HG02763 (cell line): ENCODE data around the gene BARHL1.

Experiments used
- ATAC-seq: cut with Tn5 transposase; IDR thresholded peaks from one replicate; pipeline ENCODE4 v1.9.1; 2021; ENCODE audit warnings: mild to moderate bottlenecking, moderate library complexity; ENCODE audit not compliant: unreplicated experiment

The BARHL1 gene

DNA sequence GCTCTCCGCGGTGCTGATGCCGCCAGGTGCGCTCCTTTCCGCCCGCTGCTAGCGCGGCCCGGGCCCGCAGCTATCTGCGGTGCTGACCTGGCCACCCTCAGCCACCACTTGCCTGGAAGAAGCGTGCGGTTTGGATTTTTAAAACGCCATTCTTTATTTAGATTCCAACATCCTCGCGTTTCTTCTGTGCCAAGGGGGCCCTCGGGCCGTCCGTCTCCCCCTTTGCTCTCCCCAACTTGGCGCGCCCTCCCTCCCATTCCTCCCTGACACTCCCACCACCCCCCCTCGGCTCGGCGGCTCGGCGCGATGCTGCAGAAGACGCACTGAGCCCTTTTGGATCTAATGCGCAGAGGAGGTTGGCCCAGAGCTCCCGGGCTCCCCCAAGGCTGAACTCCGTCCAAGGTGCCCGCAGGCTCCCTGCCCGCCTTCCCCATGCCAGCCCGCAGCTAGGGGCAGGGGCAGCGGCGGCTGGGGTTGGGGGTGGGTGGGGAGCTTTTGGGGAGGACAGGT lies at the start of gene BARHL1:
Gene BARHL1, plus strand, starts transcription at position 331 of the 510 bp plus-strand sequence. CDS start 192 bp downstream, outside the sequence.
- no peak for ATAC-seq

GRCh38 chr9:132534832-132535231 lies 47.6 kb upstream of the BARHL1 start:
- ATAC-seq, result no peak

DNA sequence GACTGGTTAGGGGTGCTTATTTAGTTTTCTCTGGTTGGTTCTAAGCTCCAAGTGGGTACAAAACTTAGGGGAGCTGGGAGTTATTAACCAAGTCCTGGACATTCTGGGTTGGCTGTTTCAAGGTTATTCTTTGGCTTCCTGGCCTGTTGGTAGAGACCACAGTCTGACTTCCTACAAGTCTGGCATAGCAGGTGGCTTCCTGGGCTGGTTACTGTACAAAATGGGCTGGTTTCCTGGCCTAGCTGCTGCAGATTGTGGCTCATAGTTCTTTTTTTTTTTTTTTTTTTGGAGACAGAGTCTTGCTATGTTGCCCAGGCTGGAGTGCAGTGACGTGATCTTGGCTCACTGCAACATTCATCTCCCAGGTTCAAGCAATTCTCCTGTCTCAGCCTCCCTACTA lies 46.3 kb upstream of the BARHL1 start:
- no peak for ATAC-seq

GRCh38 chr9:132537352-132537751 lies 45.1 kb upstream of the BARHL1 start:
- no peak for ATAC-seq

DNA sequence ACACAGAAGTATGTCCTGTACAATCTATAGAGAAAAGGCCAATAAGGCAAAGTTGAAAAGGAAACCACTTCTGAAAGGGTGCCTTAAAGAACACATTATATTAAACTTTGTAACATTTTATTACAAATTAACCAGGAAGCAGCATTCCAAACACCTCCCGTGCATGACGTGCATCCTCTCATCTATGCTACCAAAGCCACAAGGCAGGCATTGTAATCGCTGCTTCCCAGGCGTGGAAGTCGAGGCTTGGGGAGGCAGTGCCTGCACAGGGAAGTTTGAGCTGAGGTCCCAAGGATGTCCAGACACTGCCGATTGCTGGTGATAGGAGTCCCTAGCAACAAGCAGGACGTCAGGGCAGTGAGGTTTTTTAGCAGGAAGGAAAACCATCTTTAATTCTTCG lies 44.3 kb upstream of the BARHL1 start:
- no peak for ATAC-seq

DNA sequence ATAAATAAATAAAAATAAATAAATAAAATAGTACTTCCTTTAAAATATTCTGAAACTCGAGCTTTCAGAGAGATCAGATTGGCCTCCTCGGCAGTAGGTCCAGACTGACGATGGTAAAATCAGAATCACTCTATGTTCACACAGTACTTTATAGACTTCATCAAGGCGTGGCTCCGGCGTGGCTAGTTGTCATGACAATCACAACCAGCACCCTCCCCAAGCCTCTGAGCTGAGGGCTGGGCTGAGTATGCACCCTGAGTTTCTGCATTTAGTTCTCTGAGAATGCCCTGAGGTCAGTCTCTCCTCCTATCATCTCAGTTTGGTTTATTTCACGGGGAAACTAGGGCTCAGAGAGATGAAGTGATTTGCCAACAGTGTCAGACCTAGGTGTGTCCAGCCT lies 43.3 kb upstream of the BARHL1 start:
- ATAC-seq, result no peak

DNA sequence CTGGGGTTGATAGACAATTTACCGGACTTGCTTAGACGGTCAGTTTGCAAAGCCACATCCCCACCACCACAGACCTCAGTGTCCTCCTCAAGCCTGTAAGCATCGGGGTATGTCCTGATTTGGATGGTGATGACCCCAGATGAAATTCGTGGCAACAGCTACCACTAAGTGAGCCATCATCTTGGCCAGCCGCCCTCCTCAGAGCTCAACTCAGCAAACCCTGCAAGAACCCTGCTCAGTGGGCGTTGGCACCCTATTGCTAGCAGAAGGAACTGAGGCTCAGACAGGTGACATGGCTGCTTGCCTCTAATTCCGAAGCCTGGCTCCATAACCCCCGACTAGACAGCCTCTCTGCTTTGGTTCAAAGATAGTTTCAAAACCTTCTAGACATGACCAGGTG lies 41.4 kb upstream of the BARHL1 start:
- no peak for ATAC-seq

- no peak for ATAC-seq
Observed at GRCh38 chr9:132541870-132542830, 40.3 kb upstream of the BARHL1 start.

DNA sequence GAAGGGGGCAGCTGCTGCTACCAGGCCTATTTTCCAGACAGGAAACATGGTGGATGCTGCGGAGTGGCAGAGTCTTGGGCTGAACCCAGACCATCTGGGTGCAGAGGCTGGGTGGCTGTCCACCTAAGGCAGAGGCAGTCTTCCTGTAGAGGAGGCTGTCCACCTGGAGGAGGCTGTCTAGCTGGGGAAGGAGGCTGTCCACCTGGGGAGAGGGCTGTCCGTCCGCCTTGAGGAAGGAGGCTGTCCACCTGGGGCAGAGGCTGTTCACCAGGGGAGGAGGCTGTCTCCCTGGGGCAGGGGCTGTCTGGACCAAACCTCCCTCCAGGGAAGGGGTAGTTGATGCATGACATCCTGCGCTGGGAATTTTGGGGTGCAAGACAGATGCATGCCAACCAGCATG lies 39.2 kb upstream of the BARHL1 start:
- ATAC-seq, result no peak

DNA sequence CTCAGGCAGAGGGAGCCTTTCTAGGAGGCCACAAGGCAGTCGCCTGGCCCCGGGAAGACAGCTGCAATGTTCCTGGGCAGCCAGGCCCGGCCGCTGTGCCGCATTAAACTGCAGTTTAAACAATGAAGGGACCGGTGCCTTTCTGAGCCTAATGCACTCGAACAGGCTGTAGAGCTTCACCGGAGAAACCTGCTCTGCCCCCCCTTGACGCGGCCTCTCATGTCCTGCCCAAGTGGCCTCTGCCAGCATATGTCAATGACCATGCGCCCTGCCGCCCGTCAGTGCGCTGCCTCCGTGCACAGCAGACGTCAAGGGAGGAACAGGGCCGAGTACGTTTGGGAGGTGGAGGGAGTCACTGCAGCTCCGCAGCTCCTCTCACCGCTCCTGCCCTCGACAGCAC lies 38.4 kb upstream of the BARHL1 start:
- ATAC-seq, result no peak

GRCh38 chr9:132545578-132545977 lies 36.8 kb upstream of the BARHL1 start:
- no peak for ATAC-seq

DNA sequence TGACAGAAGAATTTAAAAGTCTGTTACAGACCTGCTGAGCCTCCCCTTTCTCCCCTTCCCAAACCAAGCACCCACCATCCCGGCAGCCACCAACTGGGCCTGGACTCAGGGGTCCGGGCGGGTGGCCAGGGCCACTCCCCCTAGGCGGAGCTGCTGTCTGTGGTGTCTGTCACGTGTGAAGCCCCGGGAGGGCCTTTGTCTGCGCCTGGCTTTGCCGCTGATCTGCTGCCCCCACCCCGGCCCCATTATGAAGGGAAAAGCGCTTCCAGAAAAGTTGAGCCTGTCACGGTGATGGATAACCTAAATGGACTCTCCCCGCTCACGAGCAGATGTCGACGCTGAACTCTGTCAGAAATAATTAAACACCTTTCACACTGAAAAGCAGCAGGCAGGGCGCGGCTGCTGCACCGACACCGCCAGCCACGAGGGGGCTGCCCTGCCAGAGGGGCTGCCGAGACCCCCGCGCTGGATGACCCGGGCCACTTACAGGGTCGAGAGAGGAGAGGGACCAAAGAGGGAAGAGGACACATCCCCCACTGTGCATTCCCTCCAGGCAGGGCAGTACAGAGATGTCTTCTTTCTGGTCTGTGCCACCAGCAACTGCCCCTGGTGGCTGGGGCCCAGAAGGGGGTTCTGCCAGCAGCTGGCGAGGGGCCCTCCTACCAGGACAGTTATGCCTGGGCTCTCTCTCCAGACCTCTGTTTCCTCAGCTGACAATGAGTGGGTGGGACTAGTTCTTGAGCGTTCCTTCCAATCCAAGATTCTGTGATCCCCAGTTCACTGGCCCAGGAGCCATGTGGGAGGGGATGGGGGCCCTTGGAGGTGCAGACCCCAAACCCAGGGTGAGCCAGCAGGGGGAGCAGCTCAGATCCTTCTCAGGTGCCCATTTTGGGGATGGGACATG lies 36.0 kb upstream of the BARHL1 start:
- no peak for ATAC-seq

- no peak for ATAC-seq
Observed at GRCh38 chr9:132547052-132547431, 35.4 kb upstream of the BARHL1 start.

DNA sequence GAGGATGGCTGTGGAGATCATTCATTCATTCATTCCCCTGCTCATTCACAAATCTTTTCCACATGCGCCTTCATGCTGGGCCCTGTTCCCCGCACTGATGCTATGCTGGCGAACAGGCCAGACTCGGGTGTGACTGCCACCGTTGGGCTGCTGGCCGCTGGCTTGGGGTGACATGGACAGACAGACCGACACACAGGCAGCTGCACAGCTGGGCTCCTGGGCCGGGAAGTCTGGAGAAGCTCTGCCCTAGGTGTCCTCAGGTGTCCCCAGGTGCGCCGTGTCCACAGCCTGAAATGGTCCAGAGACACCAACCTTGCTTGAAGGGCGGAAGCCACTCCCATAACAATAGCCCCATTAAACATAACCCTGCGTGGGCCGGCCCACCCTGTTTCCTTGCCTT lies 35.0 kb upstream of the BARHL1 start:
- no peak for ATAC-seq

- no peak for ATAC-seq
Observed at GRCh38 chr9:132547976-132548730, 34.3 kb upstream of the BARHL1 start.

GRCh38 chr9:132548751-132549640 lies 33.4 kb upstream of the BARHL1 start:
- ATAC-seq, result no peak

GRCh38 chr9:132551556-132551955 lies 30.9 kb upstream of the BARHL1 start:
- ATAC-seq, result no peak

DNA sequence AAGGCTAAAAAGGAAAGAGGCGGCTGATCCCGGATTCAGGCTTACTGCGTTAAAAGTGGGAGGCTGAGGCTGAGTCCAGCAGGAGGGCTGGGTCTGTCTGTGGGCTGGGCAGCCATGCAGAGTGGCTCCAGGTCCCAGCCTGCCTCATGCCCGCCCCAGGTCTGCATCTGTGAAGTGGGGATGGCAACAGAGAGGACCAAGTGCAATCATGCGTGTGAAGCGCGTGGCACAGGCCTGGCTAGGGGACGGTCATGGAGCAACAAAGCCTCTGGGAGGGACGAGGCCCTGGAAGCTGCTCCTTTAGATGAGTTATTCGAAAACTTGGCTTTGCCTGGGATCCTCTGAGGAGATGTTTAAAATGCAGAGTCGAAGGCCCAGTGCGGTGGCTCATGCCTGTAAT lies 30.4 kb upstream of the BARHL1 start:
- ATAC-seq, result no peak

- ATAC-seq, result no peak
Observed at GRCh38 chr9:132554755-132555154, 27.7 kb upstream of the BARHL1 start.

- ATAC-seq, result no peak
Observed at GRCh38 chr9:132555528-132555927, 26.9 kb upstream of the BARHL1 start.
